Osteocyte (in vitro differentiated cells): Measurements from ENCODE around the gene HTT-AS. TPM values are rescaled to one million over a fixed set of nuclear protein-coding genes. Genes with fewer than 3 reads are reported as not detected.

Experiments used
- DNase-seq: peaks from one replicate; pipeline ENCODE4 v3.0.0; 2021; ENCODE audit warnings: mixed read lengths; ENCODE audit not compliant: unreplicated experiment; ENCODE audit errors: extremely low spot score
- H3K27ac Mint-ChIP-seq: one replicate; pipeline ENCODE4 v1.8.0; 2021; ENCODE audit warnings: mild to moderate bottlenecking, mixed read lengths; ENCODE audit not compliant: unreplicated experiment
- H3K27me3 Mint-ChIP-seq: one replicate; pipeline ENCODE4 v1.8.0; 2021; ENCODE audit warnings: mixed read lengths; ENCODE audit not compliant: unreplicated experiment
- H3K36me3 Mint-ChIP-seq: one replicate; pipeline ENCODE4 v1.8.0; 2021; ENCODE audit warnings: mixed read lengths; ENCODE audit not compliant: unreplicated experiment
- H3K4me1 Mint-ChIP-seq: one replicate; pipeline ENCODE4 v1.8.0; 2021; ENCODE audit warnings: mixed read lengths; ENCODE audit not compliant: unreplicated experiment
- H3K4me3 Mint-ChIP-seq: one replicate; pipeline ENCODE4 v1.8.0; 2021; ENCODE audit warnings: mild to moderate bottlenecking, moderate library complexity, mixed read lengths; ENCODE audit not compliant: unreplicated experiment
- H3K9me3 Mint-ChIP-seq: one replicate; pipeline ENCODE4 v1.8.0; 2021; ENCODE audit warnings: mixed read lengths; ENCODE audit not compliant: unreplicated experiment
- total RNA-seq: library from RNA; stranded (reverse); gene quantifications from 2 replicates; pipeline ENCODE4 v1.2.1, GENCODE V29; 2021
- TF ChIP-seq, protein P1 (sequence below): fragments of 200-600 bp; sonication (generic); IDR thresholded peaks from 2 replicates; pipeline ENCODE4 v1.5.0; 2021; ENCODE audit warnings: antibody characterized with exemption, mild to moderate bottlenecking, moderate library complexity

HTT-AS gene
- total RNA-seq, 1 donor from 2014 or later, result not detected

DNA sequence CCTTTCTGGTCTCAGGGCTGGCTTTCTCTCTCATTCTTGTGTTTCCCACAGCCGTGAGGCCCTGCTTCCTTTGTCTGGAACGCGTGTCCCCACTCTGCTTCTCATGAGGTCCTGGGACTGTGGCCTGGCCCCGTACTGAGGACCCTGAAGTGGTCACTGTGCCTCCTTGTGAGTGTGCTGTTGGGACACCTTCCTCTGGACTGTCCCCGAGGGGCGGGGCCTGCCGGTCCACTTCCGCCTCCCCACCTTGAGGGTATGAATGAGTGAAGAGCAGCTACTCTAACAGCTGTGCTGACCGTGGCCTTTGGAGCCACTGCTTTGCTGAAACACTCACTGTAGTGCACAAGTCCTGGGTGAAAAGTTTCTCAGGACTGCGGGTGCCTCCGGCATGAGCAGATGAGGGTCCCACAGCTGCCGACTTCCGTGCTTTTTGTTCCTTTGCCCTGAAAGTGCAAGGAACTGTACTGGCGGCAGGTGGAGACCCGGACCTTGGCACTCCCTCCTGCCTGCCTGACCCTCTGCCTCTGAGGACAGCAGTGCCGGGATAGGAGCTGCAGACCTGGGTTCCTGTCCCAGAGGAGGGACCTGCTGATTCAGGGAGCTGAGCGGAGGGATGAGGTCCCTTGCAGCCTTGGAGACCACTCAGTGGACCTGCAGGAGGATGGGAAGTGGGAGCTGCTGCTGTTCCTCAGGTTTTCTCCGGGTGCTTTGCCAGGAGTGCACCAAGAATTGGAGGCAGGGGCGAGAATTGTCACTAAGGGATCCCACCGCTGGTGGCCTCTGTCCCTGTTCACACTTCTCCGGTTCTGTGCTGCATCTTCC is 38.0 kb downstream of the HTT-AS start:
- no peak for DNase-seq
- no peaks in the 10 kb centered on the region for H3K36me3 Mint-ChIP-seq
- H3K4me3 Mint-ChIP-seq, result no peak overlapping the region
- TF ChIP-seq, protein P1, sequence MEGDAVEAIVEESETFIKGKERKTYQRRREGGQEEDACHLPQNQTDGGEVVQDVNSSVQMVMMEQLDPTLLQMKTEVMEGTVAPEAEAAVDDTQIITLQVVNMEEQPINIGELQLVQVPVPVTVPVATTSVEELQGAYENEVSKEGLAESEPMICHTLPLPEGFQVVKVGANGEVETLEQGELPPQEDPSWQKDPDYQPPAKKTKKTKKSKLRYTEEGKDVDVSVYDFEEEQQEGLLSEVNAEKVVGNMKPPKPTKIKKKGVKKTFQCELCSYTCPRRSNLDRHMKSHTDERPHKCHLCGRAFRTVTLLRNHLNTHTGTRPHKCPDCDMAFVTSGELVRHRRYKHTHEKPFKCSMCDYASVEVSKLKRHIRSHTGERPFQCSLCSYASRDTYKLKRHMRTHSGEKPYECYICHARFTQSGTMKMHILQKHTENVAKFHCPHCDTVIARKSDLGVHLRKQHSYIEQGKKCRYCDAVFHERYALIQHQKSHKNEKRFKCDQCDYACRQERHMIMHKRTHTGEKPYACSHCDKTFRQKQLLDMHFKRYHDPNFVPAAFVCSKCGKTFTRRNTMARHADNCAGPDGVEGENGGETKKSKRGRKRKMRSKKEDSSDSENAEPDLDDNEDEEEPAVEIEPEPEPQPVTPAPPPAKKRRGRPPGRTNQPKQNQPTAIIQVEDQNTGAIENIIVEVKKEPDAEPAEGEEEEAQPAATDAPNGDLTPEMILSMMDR, result no peak
- H3K4me1 Mint-ChIP-seq, result peaks cover 8% of the 10 kb centered on the region
- H3K27me3 Mint-ChIP-seq, result peaks cover 10% of the 10 kb centered on the region
- H3K27ac Mint-ChIP-seq, result no peak overlapping the region
- H3K9me3 Mint-ChIP-seq, result no peaks in the 10 kb centered on the region

DNA sequence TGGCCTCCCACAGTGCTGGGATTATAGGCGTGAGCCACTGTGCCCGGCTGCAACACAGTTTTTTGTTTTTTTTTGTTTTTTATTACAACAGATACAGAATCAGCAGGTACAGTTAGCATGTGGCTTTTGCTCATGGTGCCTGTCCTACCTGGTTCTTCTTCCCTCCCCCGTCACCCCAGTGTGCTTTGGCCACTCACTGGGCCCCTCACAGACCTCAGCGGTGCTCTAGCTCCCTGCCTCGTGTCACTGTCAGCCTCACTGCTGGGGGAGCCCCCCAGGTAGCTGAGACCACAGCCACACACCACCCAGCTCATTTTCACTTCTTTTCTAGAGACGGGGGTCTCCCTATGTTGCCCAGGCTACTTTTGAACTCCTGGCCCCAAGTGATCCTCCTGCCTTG is 38.7 kb downstream of the HTT-AS start:
- Mint-ChIP-seq H3K4me3 (no peak overlapping the region), H3K27me3 (peaks cover 10% of the 10 kb centered on the region), H3K9me3 (no peaks in the 10 kb centered on the region), H3K27ac (no peak overlapping the region), H3K4me1 (peaks cover 8% of the 10 kb centered on the region), H3K36me3 (no peaks in the 10 kb centered on the region)
- DNase-seq, result no peak
- TF ChIP-seq, protein P1, result no peak

DNA sequence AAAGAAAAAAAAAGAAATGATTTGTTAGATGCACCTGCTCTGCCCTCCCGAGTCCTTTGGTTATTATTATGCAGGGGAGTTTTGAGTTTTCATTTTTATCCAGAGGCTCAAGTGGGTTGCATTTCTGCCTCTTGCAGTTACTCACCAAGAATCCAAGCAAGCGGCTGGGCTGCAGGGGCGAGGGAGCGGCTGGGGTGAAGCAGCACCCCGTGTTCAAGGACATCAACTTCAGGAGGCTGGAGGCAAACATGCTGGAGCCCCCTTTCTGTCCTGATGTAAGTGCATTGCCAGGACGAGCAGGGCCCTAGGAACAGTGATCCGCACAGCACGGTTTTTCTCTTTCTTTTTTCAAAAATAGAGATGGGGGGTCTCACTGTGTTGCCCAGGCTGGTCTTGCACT is 39.1 kb downstream of the HTT-AS start:
- DNase-seq, result no peak
- H3K4me1 Mint-ChIP-seq, result peaks cover 8% of the 10 kb centered on the region
- peaks cover 10% of the 10 kb centered on the region for H3K27me3 Mint-ChIP-seq
- no peaks in the 10 kb centered on the region for H3K36me3 Mint-ChIP-seq
- no peaks in the 10 kb centered on the region for H3K9me3 Mint-ChIP-seq
- TF ChIP-seq, protein P1, result no peak
- H3K4me3 Mint-ChIP-seq, result no peak overlapping the region
- no peak overlapping the region for H3K27ac Mint-ChIP-seq

DNA sequence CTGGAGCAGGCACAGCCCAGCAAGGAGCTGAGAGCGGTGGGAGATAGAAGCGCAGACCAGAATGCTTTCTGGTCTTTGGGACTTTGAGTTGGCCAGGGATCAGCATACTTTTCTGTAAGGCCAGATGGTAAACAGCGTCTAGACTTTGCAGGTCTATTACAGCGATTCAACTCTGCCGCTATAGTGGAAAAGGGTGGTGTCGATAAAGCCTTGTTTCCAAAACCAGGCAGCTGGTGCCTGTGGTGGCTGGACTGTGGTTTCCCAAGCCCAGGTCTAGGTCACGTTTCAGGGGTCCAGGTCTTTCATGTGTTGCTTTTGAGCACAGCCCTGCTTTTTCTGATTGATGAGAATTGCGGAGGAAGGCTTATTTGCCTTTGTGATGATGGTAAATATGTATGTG is 40.1 kb downstream of the HTT-AS start:
- TF ChIP-seq, protein P1, result no peak
- Mint-ChIP-seq H3K27me3 (peaks cover 10% of the 10 kb centered on the region), H3K27ac (no peak overlapping the region), H3K36me3 (no peaks in the 10 kb centered on the region), H3K4me3 (no peak overlapping the region), H3K9me3 (no peaks in the 10 kb centered on the region), H3K4me1 (peaks cover 8% of the 10 kb centered on the region)
- no peak for DNase-seq

DNA sequence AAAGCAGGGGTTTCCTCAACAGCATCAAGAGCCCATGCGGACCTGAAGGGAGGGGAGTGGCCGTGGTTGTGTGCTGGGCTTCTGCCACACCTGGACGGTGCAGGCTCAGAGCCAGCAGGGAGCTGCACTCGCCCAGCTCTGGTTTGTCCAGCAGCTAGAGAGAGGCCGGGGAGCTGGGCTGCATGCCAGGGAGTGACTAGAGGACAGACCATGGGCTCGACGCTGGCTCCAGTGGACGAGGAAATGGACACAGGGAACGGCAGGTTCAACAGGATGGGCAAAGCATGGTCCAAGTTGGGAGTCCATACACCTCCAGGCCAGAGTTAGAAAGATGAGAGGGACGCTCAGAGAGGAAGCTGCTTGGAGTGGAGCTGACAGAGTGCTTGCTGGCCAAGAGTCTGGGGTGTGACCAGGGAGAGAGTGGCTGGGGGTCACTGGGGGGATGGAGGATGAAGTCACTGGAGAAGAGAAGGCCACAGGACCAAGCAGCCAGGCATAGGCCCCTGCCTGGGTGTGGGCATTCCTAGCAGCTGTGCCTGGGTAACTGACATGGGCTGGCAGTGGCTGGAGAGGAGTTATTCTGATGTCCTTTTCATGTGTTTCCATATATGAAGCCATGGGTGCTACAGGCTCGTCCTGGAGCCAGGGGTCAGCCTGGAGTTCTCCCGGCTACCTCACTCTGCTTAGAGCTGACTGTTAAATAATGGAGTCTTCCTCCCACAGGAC is 42.8 kb downstream of the HTT-AS start:
- no peak for DNase-seq
- H3K4me3 Mint-ChIP-seq, result no peak overlapping the region
- TF ChIP-seq, protein P1, result no peak
- H3K9me3 Mint-ChIP-seq, result no peaks in the 10 kb centered on the region
- no peaks in the 10 kb centered on the region for H3K36me3 Mint-ChIP-seq
- H3K27me3 Mint-ChIP-seq, result peaks cover 6% of the 10 kb centered on the region
- H3K4me1 Mint-ChIP-seq, result no peaks in the 10 kb centered on the region
- H3K27ac Mint-ChIP-seq, result no peak overlapping the region
